A673 (cell line): ENCODE data around the gene SYCN.

ENCODE experiments used
- CTCF ChIP-seq: fragments of 300-800, 200-600 bp; sonication (generic); conservative IDR thresholded peaks from 2 replicates; pipeline ENCODE4 v1.5.1; 2017; ENCODE audit warnings: low read depth, mild to moderate bottlenecking, antibody characterized with exemption, low read length, moderate library complexity, mixed read lengths
- EZH2 ChIP-seq: fragments of 200-600 bp; sonication (generic); IDR thresholded peaks from 2 replicates; pipeline ENCODE4 v1.6.1; 2017; ENCODE audit warnings: borderline replicate concordance, low read depth, mild to moderate bottlenecking, mixed read lengths, antibody characterized with exemption, low read length; ENCODE audit not compliant: poor library complexity, severe bottlenecking

- TF ChIP-seq CTCF (no peak), EZH2 (no peak)
These were observed 17.7 kb downstream of the SYCN start for GRCh38 chr19:39186391-39186790.
